ENCODE measurements around the gene TCF20. TPM values are rescaled to one million over a fixed set of nuclear protein-coding genes. Genes with fewer than 3 reads are reported as not detected.
A peak's percentile ranks its signal among the peaks of the same experiment; 100 is the strongest.

Gene TCF20
- 19.9 TPM for total RNA-seq (2013)
- polyA plus RNA-seq = 10 to 100 TPM in 1 of 3 donors, under 1 TPM in 2; 0.67 to 11.1 (median 0.99) TPM
- 18.3 and 30.6 TPM in 2 replicates for polyA minus RNA-seq
- 24.4 to 87.4 (median 62.4) reads per million in 11 experiments for total RNA-seq

GRCh38 chr22:42270510-42271190 is at the start of gene TCF20:
Gene TCF20, minus strand, starts transcription at chr22:42270653. Its CDS starts 55,348 bp downstream, at chr22:42215305.
- peak within 1 kb of the TSS; percentile 96 for H3K4me2 ChIP-seq (replicated peaks; ENCODE audit: extremely low read depth, low read length, poor library complexity, severe bottlenecking)
- H3K27ac Mint-ChIP-seq = peak within 1 kb of the TSS in 5 of 7 donors; percentile 32 to 75 (median 61)
- intact Hi-C loops (cut with micrococcal nuclease) = loop anchor here (10.0 kb wide), 1 partner anchor 164 kb away; the partner anchor contains the start of gene NFAM1 (in 2 of the 2)
- H3K36me3 ChIP-seq (replicated peaks in 1 of 2; ENCODE audit: control insufficient read depth in 1 of 2, insufficient read depth in 2 of 2, low read length in 2 of 2) = no peaks in the 10 kb centered on the region
- H3K9ac ChIP-seq (ENCODE audit: insufficient read depth, low read length, poor library complexity, severe bottlenecking) = peak within 1 kb of the TSS; percentile 91
- peak; percentile 68 to 80 (median 74) for DNase-seq
- peaks cover 23% of the 10 kb centered on the region for H3K4me1 Mint-ChIP-seq
- H3K27me3 Mint-ChIP-seq (ENCODE audit: low read depth in 3 of 3) = peaks cover 2 to 11% (median 8%) of the 10 kb centered on the region in 3 donors
- peaks cover 20 to 34% of the 10 kb centered on the region in 2 donors for H3K4me1 ChIP-seq (ENCODE audit: control insufficient read depth in 1 of 2, insufficient read depth in 2 of 2, low read length in 2 of 2)
- 12% methylated on average over 63 of the region's 91 CpGs for WGBS (ENCODE audit: insufficient coverage)
- peak within 1 kb of the TSS; percentile 82 for H2AFZ ChIP-seq (ENCODE audit: insufficient read depth, low read depth, low read length, poor library complexity, severe bottlenecking)
- no peaks in the 10 kb centered on the region for H3K9me3 Mint-ChIP-seq
- peak within 1 kb of the TSS; percentile 79 to 95 (median 94) for H3K4me3 ChIP-seq (replicated peaks in 1 of 3; ENCODE audit: low read depth in 2 of 3, low read length in 3 of 3)
- TF ChIP-seq, protein P1, sequence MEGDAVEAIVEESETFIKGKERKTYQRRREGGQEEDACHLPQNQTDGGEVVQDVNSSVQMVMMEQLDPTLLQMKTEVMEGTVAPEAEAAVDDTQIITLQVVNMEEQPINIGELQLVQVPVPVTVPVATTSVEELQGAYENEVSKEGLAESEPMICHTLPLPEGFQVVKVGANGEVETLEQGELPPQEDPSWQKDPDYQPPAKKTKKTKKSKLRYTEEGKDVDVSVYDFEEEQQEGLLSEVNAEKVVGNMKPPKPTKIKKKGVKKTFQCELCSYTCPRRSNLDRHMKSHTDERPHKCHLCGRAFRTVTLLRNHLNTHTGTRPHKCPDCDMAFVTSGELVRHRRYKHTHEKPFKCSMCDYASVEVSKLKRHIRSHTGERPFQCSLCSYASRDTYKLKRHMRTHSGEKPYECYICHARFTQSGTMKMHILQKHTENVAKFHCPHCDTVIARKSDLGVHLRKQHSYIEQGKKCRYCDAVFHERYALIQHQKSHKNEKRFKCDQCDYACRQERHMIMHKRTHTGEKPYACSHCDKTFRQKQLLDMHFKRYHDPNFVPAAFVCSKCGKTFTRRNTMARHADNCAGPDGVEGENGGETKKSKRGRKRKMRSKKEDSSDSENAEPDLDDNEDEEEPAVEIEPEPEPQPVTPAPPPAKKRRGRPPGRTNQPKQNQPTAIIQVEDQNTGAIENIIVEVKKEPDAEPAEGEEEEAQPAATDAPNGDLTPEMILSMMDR (IDR thresholded peaks at IDR 0.05) = no peak
- H3K27me3 ChIP-seq (ENCODE audit: control insufficient read depth in 2 of 2, insufficient read depth in 2 of 2, low read length in 2 of 2) = no peaks in the 10 kb centered on the region
- peak within 1 kb of the TSS; percentile 77 to 94 for H3K4me3 Mint-ChIP-seq
- peaks cover 45% of the 10 kb centered on the region for H3K79me2 ChIP-seq (ENCODE audit: insufficient read depth, low read length)
- H3K27ac ChIP-seq (ENCODE audit: low read depth in 1 of 2, low read length in 2 of 2) = peak within 1 kb of the TSS in 1 of 2 donors; percentile 84
- H4K20me1 ChIP-seq (ENCODE audit: insufficient read depth, low read length) = peaks cover 45% of the 10 kb centered on the region
- peaks cover 5 to 6% of the 10 kb centered on the region in 2 donors for H3K36me3 Mint-ChIP-seq
- no peaks in the 10 kb centered on the region for H3K9me3 ChIP-seq (replicated peaks in 1 of 2; ENCODE audit: control insufficient read depth in 1 of 2, insufficient read depth in 1 of 2, low read length in 2 of 2)

GRCh38 chr22:42319386-42319785 is 48.9 kb upstream of the TCF20 start:
- Histone ChIP-seq H3K4me2 (replicated peaks; ENCODE audit: extremely low read depth, low read length, poor library complexity, severe bottlenecking) (no peak overlapping the region), H3K27ac (ENCODE audit: low read depth in 1 of 2, low read length in 2 of 2) (no peak overlapping the region), H4K20me1 (ENCODE audit: insufficient read depth, low read length) (no peaks in the 10 kb centered on the region), H3K9me3 (replicated peaks in 1 of 2; ENCODE audit: control insufficient read depth in 1 of 2, insufficient read depth in 1 of 2, low read length in 2 of 2) (peaks cover 0 to 3% of the 10 kb centered on the region in 2 donors), H3K9ac (ENCODE audit: insufficient read depth, low read length, poor library complexity, severe bottlenecking) (no peak overlapping the region), H3K4me1 (ENCODE audit: control insufficient read depth in 1 of 2, insufficient read depth in 2 of 2, low read length in 2 of 2) (no peaks in the 10 kb centered on the region), H3K27me3 (ENCODE audit: control insufficient read depth in 2 of 2, insufficient read depth in 2 of 2, low read length in 2 of 2) (peaks cover 0 to 9% of the 10 kb centered on the region in 2 donors), H3K36me3 (replicated peaks in 1 of 2; ENCODE audit: control insufficient read depth in 1 of 2, insufficient read depth in 2 of 2, low read length in 2 of 2) (no peaks in the 10 kb centered on the region), H3K4me3 (replicated peaks in 1 of 3; ENCODE audit: low read depth in 2 of 3, low read length in 3 of 3) (no peak overlapping the region), H2AFZ (ENCODE audit: insufficient read depth, low read depth, low read length, poor library complexity, severe bottlenecking) (no peak overlapping the region), H3K79me2 (ENCODE audit: insufficient read depth, low read length) (no peaks in the 10 kb centered on the region)
- 43% methylated on average over 6 of the region's 6 CpGs for WGBS (ENCODE audit: insufficient coverage)
- no peaks in the 10 kb centered on the region for H3K36me3 Mint-ChIP-seq
- peaks cover 10% of the 10 kb centered on the region for H3K4me1 Mint-ChIP-seq
- H3K4me3 Mint-ChIP-seq = no peak overlapping the region
- peak overlapping the region in 2 of 7 donors; percentile 12 to 28 for H3K27ac Mint-ChIP-seq
- peaks cover 0 to 2% (median 0%) of the 10 kb centered on the region in 7 donors for H3K9me3 Mint-ChIP-seq
- H3K27me3 Mint-ChIP-seq (ENCODE audit: low read depth in 3 of 3) = peaks cover 6 to 18% (median 14%) of the 10 kb centered on the region in 3 donors
- TF ChIP-seq, protein P1 (IDR thresholded peaks at IDR 0.05) = no peak
- peak in 1 of 3 donors; percentile 3 for DNase-seq
- intact Hi-C loops (cut with micrococcal nuclease) = no loop called here
